Gastroesophageal sphincter (tissue), 4 donors: ENCODE measurements around the gene RNF150. TPM values are rescaled to one million over a fixed set of nuclear protein-coding genes. Genes with fewer than 3 reads are reported as not detected.

Experiments
- ATAC-seq: fragments of 150-250 bp; one replicate; pipeline ENCODE4 v1.9.1; 2016; ENCODE audit warnings: mild to moderate bottlenecking, moderate library complexity
- H3K27ac ChIP-seq, 4 donors: fragments of 200-600 bp; sonication (generic) in 3 of 4; 1 replicate in 3 of 4; 2 replicates in 1 of 4; pipeline ENCODE4 v1.5.1; 2016 to 2019
- H3K27me3 ChIP-seq: fragments of 200-600 bp; sonication (generic); one replicate; pipeline ENCODE4 v1.5.1; 2019
- H3K36me3 ChIP-seq, 2 donors: fragments of 200-600 bp; sonication (generic); one replicate each; pipeline ENCODE4 v1.5.1; 2019; ENCODE audit warnings: control low read depth in 1 of 2
- H3K4me1 ChIP-seq, 3 donors: fragments of 200-600 bp; sonication (generic); 1 replicate in 2 of 3; 2 replicates in 1 of 3; pipeline ENCODE4 v1.5.1; 2016 to 2019; ENCODE audit warnings: control low read depth in 2 of 3
- H3K4me3 ChIP-seq, 2 donors: fragments of 200-600 bp; sonication (generic); one replicate each; pipeline ENCODE4 v1.5.1; 2019; ENCODE audit warnings: mild to moderate bottlenecking in 1 of 2, moderate library complexity in 1 of 2
- H3K9me3 ChIP-seq, 3 donors: fragments of 200-600 bp; sonication (generic); one replicate each; pipeline ENCODE4 v1.5.1; 2017 to 2019; ENCODE audit warnings: control low read depth in 2 of 3
- EP300 ChIP-seq: sonication (generic); formaldehyde crosslinking; IDR thresholded peaks from one replicate; pipeline ENCODE4 v1.6.1; 2017; ENCODE audit warnings: antibody characterized with exemption, mild to moderate bottlenecking
- POLR2A ChIP-seq, 2 donors: fragments of 450-650 bp; IDR thresholded peaks; one replicate each; pipeline ENCODE4 v1.6.1; 2017; ENCODE audit warnings: antibody characterized with exemption in 2 of 2, mild to moderate bottlenecking in 2 of 2, moderate library complexity in 1 of 2
- POLR2AphosphoS5 ChIP-seq: sonication (generic); formaldehyde crosslinking; IDR thresholded peaks from one replicate; pipeline ENCODE4 v1.6.1; 2017; ENCODE audit warnings: antibody characterized with exemption
- WGBS, 2 donors: methylation state at CpG; one replicate each; pipeline ENCODE4 v1.1.5; 2018; ENCODE audit warnings: low coverage in 1 of 2; 5-methylcytosine and 5-hydroxymethylcytosine counted together
- total RNA-seq, 4 donors: library from RNA; depleted of rRNA; stranded (reverse); fragments of >200 nt; gene quantifications; one replicate each; pipeline ENCODE4 v1.1.0, GENCODE V29; 2016
- TF ChIP-seq, protein P1 (sequence below), 4 experiments: fragments of 200-600 bp in 2 of 4; fragments of 450-650 bp in 2 of 4; sonication (generic) in 1 of 4; IDR thresholded peaks; one replicate each; pipeline ENCODE4 v1.5.1; 2017 to 2019; ENCODE audit warnings: antibody characterized with exemption in 4 of 4, mild to moderate bottlenecking in 2 of 4, moderate library complexity in 2 of 4

RNF150 gene
- total RNA-seq, 4 donors from 2014 or later: 36.5 to 70.5 (median 59.9) TPM

DNA sequence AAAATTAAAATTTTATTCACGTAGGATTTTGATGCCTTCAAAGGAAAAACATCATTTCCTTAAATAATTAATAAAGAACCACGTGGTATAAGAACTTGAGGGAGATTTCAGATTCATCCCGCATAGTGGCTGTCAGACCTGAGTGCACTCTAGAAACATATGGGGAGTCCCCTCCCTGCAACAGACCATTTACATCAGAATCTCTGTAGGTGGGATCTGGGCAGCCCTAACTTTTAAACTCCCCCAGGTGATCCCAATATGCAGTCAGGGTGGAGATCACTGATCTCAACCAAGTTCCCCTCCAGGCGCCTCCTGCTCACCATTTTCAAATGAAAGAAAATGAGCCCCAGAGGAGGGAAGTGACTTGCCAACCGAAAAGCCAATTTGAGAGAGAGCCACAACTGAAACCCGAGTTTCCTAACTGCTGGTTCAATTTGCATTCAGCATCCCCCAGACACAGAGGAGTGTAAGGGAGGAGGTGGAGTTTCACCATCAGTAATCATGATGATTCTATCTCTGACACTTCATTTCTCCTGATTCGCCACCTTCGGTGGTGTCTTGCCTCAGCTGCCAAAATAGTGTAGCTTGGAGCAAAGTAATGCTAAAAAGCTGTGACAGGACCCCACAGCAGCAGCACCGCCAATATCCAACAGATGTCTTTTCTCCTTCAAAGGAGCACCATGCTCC is 11.4 kb downstream of the RNF150 start:
- ATAC-seq: no peak
- Histone ChIP-seq H3K27me3 (no peaks in the 10 kb centered on the region), H3K36me3 (no peaks in the 10 kb centered on the region), H3K4me1 (peaks cover 0 to 81% (median 10%) of the 10 kb centered on the region in 3 donors), H3K27ac (no peak overlapping the region), H3K9me3 (no peaks in the 10 kb centered on the region), H3K4me3 (no peak overlapping the region)
- no peak for TF ChIP-seq POLR2AphosphoS5
- TF ChIP-seq, protein P1, sequence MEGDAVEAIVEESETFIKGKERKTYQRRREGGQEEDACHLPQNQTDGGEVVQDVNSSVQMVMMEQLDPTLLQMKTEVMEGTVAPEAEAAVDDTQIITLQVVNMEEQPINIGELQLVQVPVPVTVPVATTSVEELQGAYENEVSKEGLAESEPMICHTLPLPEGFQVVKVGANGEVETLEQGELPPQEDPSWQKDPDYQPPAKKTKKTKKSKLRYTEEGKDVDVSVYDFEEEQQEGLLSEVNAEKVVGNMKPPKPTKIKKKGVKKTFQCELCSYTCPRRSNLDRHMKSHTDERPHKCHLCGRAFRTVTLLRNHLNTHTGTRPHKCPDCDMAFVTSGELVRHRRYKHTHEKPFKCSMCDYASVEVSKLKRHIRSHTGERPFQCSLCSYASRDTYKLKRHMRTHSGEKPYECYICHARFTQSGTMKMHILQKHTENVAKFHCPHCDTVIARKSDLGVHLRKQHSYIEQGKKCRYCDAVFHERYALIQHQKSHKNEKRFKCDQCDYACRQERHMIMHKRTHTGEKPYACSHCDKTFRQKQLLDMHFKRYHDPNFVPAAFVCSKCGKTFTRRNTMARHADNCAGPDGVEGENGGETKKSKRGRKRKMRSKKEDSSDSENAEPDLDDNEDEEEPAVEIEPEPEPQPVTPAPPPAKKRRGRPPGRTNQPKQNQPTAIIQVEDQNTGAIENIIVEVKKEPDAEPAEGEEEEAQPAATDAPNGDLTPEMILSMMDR (IDR thresholded peaks at IDR 0.05): no peak
- WGBS, 2 donors: 69 to 73% methylated on average over 4 to 8 of the region's 9 CpGs

DNA sequence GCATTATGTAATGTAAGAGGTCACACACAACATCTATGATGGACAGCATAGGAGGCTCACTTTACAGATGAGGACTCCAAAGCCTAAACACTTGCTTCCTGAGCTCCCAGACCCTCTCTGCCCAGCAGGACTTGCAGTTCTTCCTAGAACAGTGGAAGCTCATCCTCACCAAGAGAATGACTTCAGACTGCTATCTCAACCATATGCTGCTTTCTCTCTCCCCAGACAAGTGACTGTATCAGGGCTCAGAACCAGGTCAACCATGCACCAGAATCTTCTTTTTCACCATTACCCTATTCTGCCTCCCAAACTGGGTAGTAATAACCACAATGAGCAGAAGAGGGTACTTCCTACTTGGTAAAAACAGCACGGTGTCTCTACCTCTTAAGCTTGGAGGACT is 12.2 kb downstream of the RNF150 start:
- TF ChIP-seq POLR2A (IDR thresholded peaks at IDR 0.05): no peak
- TF ChIP-seq, protein P1 (IDR thresholded peaks at IDR 0.05): no peak
- no peak for TF ChIP-seq POLR2AphosphoS5
- TF ChIP-seq EP300: no peak
- no peak for ATAC-seq
- Histone ChIP-seq H3K4me1 (peaks cover 0 to 73% (median 10%) of the 10 kb centered on the region in 3 donors), H3K4me3 (no peak overlapping the region), H3K27ac (no peak overlapping the region), H3K36me3 (no peaks in the 10 kb centered on the region), H3K9me3 (no peaks in the 10 kb centered on the region), H3K27me3 (no peaks in the 10 kb centered on the region)
- WGBS, 2 donors: 83 to 92% methylated on average over 1 of the region's 1 CpG

DNA sequence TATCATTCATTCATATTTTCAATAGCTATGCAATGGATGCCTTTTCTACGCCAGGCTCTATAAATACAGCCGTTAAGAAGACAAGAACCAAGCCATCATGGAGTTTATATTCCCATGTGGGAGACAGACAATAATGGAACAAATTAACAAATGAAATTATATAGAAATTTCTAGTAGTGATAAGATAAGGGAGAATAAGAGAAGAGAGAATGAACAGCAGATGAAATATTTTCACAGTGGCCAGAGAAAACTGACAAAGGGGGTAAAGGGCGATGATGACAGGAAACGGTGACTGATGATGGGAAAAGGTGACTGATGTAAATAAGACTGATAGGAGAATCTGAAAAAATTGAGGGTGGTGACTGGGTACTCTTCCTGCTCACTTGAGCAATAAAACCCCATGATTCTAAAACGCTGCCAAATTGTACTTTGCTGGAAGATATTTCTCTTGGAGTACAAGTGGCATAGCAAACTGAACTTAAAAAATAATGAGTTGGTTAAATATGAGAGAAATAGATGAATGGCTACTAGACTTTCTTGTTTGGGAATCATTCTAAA is 13.2 kb downstream of the RNF150 start:
- ATAC-seq: no peak
- Histone ChIP-seq H3K4me1 (peaks cover 0 to 63% (median 5%) of the 10 kb centered on the region in 3 donors), H3K36me3 (no peaks in the 10 kb centered on the region), H3K4me3 (no peak overlapping the region), H3K9me3 (peaks cover 0 to 5% (median 0%) of the 10 kb centered on the region in 3 donors), H3K27me3 (no peaks in the 10 kb centered on the region), H3K27ac (no peak overlapping the region)
- 83% methylated on average over 1 to 5 of the region's 5 CpGs for WGBS, 2 donors
- TF ChIP-seq EP300 (no peak), POLR2AphosphoS5 (no peak), POLR2A (IDR thresholded peaks at IDR 0.05) (no peak)
- TF ChIP-seq, protein P1 (IDR thresholded peaks at IDR 0.05): no peak

DNA sequence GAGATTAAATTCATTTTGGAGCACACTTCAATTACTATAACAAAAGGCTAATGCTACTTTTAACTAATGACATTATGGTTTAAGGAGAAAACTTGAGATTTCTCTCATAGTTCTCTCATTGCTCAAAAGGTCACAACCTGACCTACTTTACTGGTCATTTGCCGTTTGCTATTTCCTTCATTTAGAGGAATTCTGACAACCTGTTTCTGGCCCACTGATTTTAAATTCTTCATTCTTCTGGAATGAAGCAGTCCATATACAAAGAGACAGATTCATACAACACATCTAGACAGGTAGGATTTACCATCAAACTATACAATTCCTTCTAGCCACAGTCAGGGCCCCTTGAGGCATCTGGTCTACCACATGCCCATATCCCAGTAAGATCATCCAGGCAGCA is 14.2 kb downstream of the RNF150 start:
- ATAC-seq: no peak
- Histone ChIP-seq H3K9me3 (peaks cover 0 to 5% (median 0%) of the 10 kb centered on the region in 3 donors), H3K27ac (no peak overlapping the region), H3K4me3 (no peak overlapping the region), H3K4me1 (peaks cover 0 to 53% (median 5%) of the 10 kb centered on the region in 3 donors), H3K27me3 (no peaks in the 10 kb centered on the region), H3K36me3 (no peaks in the 10 kb centered on the region)
- TF ChIP-seq, protein P1 (IDR thresholded peaks at IDR 0.05): no peak
- TF ChIP-seq POLR2A (IDR thresholded peaks at IDR 0.05) (no peak), EP300 (no peak), POLR2AphosphoS5 (no peak)
- 15 to 57% methylated on average over 1 of the region's 1 CpG for WGBS, 2 donors

DNA sequence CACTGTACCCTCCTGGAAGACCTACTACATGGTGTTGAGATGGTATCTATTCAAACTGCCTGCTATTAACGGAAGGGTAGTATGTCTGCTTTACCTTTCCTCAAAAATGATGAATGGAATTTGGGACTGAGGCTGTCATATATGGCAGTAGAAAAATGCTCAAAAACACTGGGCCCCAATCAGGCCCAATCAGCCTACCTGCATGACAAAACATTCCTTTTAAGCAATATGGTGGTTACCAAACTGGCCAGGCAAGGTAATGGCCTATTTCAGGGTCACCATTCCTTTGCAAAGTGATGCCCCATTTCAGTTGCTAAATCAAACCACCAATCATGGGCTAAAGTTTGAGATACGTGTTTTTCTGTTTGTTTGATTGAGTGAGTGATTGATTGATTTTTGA is 14.9 kb downstream of the RNF150 start:
- Histone ChIP-seq H3K27ac (no peak overlapping the region), H3K27me3 (no peaks in the 10 kb centered on the region), H3K9me3 (peaks cover 0 to 5% (median 0%) of the 10 kb centered on the region in 3 donors), H3K4me3 (no peak overlapping the region), H3K36me3 (no peaks in the 10 kb centered on the region), H3K4me1 (peaks cover 0 to 51% (median 5%) of the 10 kb centered on the region in 3 donors)
- 80 to 94% methylated on average over 1 to 2 of the region's 2 CpGs for WGBS, 2 donors
- ATAC-seq: no peak
- TF ChIP-seq POLR2AphosphoS5 (no peak), EP300 (no peak), POLR2A (IDR thresholded peaks at IDR 0.05) (no peak)
- TF ChIP-seq, protein P1 (IDR thresholded peaks at IDR 0.05): no peak
